ENCODE data around the gene RPS17. TPM values are rescaled to one million over a fixed set of nuclear protein-coding genes. Genes with fewer than 3 reads are reported as not detected.
"Not testable (repeated sequence)": the region's sequence is repeated elsewhere in the genome, so short reads cannot be mapped to it uniquely, and the experiment has no call there.

Gene RPS17
- total RNA-seq, 2 donors from 2014 or later, result 2,918 to 3,433 TPM

DNA sequence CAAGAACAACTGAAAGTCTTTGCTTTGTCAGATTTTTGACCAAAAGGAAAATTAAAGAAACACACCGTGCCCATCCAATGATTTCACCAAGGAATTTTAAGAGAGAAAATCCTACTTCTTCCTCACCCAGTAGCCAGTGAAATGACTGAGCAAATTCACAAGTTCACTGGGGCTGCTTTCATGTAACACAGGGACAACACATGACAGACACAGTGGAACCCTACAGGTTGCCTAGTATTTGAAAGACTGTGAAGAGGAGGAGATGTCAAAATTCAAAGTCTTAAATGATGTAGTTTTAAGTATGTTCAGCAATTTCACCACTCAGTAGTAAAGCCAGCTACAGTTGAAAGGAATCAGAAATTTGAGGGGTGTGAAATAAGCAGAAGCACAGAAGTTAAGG is 33.2 kb downstream of the RPS17 start:
- H3K4me3 Mint-ChIP-seq; H3K27me3 Mint-ChIP-seq; H3K9me3 Mint-ChIP-seq; H3K4me1 Mint-ChIP-seq; H3K36me3 Mint-ChIP-seq (ENCODE audit: low read depth); H3K27ac Mint-ChIP-seq; ATAC-seq (replicated peaks): not testable (repeated sequence)

DNA sequence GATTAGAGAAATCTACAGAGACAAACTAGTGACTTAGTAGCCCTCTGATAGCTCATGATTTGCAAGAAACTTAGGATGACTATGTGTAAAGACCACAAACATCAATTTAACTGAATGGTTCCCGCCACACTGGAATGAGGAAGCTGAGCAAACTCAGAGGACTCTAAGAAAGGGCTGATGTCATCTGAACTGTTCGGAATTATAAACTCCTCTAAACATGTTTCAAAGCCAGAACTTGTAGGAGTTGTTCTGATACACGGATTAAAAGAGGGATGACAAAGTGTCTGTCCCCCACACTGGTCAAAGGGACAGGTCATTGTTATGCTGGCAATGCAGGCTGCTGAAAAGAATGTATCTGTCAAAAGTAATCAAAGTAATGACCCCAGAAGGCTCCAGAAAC is 34.4 kb downstream of the RPS17 start:
- ATAC-seq (replicated peaks); H3K27ac Mint-ChIP-seq; H3K27me3 Mint-ChIP-seq: not testable (repeated sequence)

GRCh38 chr15:82504074-82504473 is 36.2 kb downstream of the RPS17 start:
- not testable (repeated sequence) for H3K9me3 Mint-ChIP-seq; H3K27ac Mint-ChIP-seq; H3K36me3 Mint-ChIP-seq (ENCODE audit: low read depth); ATAC-seq (replicated peaks); H3K4me1 Mint-ChIP-seq; H3K4me3 Mint-ChIP-seq; H3K27me3 Mint-ChIP-seq

More for the DNA sequence above, 34.4 kb downstream of the RPS17 start:
- H3K36me3 Mint-ChIP-seq (ENCODE audit: low read depth); H3K4me1 Mint-ChIP-seq; H3K9me3 Mint-ChIP-seq; H3K4me3 Mint-ChIP-seq: not testable (repeated sequence)

DNA sequence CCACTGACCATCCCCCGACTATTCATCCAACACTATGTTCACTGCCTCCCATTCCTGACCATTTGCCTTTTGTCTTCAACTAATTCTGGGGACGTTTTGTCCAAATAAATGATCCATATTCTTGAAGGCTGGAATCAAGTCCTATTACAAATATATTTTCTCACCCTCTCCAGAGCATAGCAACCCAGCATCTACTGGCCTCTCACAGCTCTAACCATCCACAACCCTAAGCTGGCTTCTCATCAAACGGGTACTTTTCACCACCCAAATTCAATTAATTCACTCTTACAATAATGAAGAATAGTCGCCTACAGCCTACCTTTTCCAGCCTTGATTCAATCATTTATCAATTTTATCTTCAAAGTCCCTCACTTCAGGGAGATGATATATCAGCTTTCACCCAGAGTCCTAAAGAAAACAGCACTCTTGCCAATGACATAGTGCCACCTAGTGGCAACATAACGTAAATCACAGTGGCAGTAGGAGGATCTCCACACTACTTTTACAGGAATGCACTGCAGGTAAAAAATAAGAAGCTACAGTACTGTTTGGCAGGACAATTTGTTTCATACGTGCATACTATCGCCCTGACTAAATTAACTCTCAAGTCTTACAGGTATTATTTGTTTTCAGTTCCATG is 37.4 kb downstream of the RPS17 start:
- not testable (repeated sequence) for H3K4me3 Mint-ChIP-seq; H3K27me3 Mint-ChIP-seq; H3K9me3 Mint-ChIP-seq; H3K27ac Mint-ChIP-seq; H3K4me1 Mint-ChIP-seq; H3K36me3 Mint-ChIP-seq (ENCODE audit: low read depth)
- peak; percentile 65 for ATAC-seq (replicated peaks)

- not testable (repeated sequence) for H3K27ac Mint-ChIP-seq; H3K36me3 Mint-ChIP-seq (ENCODE audit: low read depth); H3K4me3 Mint-ChIP-seq; H3K4me1 Mint-ChIP-seq; H3K27me3 Mint-ChIP-seq; H3K9me3 Mint-ChIP-seq; ATAC-seq (replicated peaks)
Observed at GRCh38 chr15:82500772-82501171, 39.5 kb downstream of the RPS17 start.

- not testable (repeated sequence) for H3K27me3 Mint-ChIP-seq; H3K36me3 Mint-ChIP-seq (ENCODE audit: low read depth); H3K9me3 Mint-ChIP-seq; H3K4me3 Mint-ChIP-seq; H3K4me1 Mint-ChIP-seq; ATAC-seq (replicated peaks); H3K27ac Mint-ChIP-seq
Observed at GRCh38 chr15:82497978-82498377, 42.3 kb downstream of the RPS17 start.

DNA sequence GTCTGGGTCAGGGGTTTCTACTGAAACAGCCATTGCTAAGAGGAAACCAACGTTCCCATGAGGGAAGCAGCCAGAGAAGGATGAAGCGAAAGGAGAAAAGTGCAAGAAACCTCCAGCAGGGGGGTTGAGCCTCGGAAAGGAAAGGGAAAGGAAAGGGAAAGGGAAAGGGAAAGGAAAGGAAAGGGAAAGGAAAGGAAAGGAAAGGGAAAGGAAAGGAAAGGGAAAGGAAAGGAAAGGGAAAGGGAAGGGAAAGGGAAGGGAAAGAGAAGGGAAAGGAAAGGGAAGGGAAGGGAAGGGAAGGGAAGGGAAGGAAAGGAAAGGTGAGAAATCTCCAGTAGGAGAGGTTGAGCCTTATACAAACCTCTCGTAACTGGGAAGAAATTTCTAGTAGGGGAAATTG is 52.0 kb downstream of the RPS17 start:
- not testable (repeated sequence) for ATAC-seq (replicated peaks); H3K4me1 Mint-ChIP-seq; H3K36me3 Mint-ChIP-seq (ENCODE audit: low read depth); H3K4me3 Mint-ChIP-seq; H3K27ac Mint-ChIP-seq; H3K27me3 Mint-ChIP-seq; H3K9me3 Mint-ChIP-seq

DNA sequence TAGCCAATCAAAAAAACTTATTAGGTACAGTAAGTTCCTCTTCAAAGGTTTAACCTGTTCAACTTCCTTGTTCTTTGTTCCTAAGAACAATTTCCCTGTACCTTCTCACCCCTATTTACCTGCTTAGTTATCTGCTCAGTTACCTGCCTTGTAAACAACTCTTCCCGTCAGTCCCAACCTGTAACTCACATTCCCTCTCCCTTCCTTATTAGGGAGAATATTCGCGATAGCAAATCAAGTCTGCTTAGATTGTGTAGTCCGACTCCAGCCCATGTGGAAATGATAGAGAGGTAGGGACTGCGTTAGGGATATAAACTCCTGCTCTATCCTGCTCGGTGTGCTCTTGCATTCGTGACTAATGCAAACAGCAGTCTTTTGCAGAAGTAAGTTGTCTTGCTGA is 53.2 kb downstream of the RPS17 start:
- H3K27ac Mint-ChIP-seq; H3K36me3 Mint-ChIP-seq (ENCODE audit: low read depth); H3K27me3 Mint-ChIP-seq; H3K4me3 Mint-ChIP-seq; ATAC-seq (replicated peaks); H3K4me1 Mint-ChIP-seq; H3K9me3 Mint-ChIP-seq: not testable (repeated sequence)

Other genes starting within 250 kb of the RPS17 start
- 1 to 10 TPM; 1.2 to 1.5 TPM for gene GOLGA6L10, start 191.0 kb downstream of the RPS17 start, total RNA-seq
- 1 to 10 TPM; 1.7 to 2.7 TPM for gene GOLGA6L9, start 110.6 kb downstream of the RPS17 start, total RNA-seq
- under 1 TPM in 1 of 2 donors, not detected in 1; 0.26 TPM for gene CPEB1, start 106.9 kb upstream of the RPS17 start, total RNA-seq
- gene AP3B2, start 169.4 kb upstream of the RPS17 start, total RNA-seq, result 1 to 10 TPM in 1 of 2 donors, under 1 TPM in 1; 0.41 to 1.5 TPM